Measurements from ENCODE around the gene KMT2B. TPM values are rescaled to one million over a fixed set of nuclear protein-coding genes. Genes with fewer than 3 reads are reported as not detected.

The KMT2B gene
- total RNA-seq, 4 donors from 2014 or later = 7.3 to 26.6 (median 15.1) TPM

DNA sequence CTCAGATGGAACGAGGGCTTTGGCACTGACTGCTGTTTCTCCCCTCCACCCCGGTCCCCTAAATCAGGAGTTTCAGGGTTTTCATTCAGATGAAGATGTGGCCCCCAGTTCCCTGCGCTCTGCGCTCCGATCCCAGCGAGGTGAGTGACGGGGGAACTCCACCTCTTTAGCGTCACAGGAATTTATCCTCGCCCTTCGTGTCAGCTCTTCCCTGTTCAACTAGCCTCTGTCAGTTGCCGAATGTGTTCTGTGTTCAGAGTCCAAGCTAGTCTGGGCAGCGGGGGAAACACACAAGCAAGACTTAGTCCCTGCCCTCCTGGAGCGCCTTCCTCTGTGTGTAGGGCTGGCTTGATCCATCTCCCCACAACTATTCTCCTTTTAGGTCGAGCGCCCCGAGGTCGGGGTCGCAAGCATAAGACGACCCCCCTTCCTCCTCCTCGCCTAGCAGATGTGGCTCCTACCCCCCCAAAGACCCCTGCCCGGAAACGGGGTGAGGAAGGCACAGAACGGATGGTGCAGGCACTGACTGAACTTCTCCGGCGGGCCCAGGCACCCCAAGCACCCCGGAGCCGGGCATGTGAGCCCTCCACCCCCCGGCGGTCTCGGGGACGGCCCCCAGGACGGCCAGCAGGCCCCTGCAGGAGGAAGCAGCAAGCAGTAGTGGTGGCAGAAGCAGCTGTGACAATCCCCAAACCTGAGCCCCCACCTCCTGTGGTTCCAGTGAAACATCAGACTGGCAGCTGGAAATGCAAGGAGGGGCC lies 1.8 kb downstream of the KMT2B start:
- TF ChIP-seq, protein P1, sequence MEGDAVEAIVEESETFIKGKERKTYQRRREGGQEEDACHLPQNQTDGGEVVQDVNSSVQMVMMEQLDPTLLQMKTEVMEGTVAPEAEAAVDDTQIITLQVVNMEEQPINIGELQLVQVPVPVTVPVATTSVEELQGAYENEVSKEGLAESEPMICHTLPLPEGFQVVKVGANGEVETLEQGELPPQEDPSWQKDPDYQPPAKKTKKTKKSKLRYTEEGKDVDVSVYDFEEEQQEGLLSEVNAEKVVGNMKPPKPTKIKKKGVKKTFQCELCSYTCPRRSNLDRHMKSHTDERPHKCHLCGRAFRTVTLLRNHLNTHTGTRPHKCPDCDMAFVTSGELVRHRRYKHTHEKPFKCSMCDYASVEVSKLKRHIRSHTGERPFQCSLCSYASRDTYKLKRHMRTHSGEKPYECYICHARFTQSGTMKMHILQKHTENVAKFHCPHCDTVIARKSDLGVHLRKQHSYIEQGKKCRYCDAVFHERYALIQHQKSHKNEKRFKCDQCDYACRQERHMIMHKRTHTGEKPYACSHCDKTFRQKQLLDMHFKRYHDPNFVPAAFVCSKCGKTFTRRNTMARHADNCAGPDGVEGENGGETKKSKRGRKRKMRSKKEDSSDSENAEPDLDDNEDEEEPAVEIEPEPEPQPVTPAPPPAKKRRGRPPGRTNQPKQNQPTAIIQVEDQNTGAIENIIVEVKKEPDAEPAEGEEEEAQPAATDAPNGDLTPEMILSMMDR (IDR thresholded peaks at IDR 0.05; ENCODE audit: low read depth) = no peak

DNA sequence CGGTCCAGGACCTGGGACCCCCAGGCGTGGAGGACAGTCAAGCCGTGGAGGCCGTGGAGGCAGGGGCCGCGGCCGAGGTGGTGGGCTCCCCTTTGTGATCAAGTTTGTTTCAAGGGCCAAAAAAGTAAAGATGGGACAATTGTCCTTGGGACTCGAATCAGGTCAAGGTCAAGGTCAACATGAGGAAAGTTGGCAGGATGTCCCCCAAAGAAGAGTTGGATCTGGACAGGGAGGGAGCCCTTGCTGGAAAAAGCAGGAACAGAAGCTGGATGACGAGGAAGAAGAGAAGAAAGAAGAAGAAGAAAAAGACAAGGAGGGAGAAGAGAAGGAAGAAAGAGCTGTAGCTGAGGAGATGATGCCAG lies 2.3 kb downstream of the KMT2B start:
- TF ChIP-seq, protein P1 (IDR thresholded peaks at IDR 0.05; ENCODE audit: low read depth) = no peak

DNA sequence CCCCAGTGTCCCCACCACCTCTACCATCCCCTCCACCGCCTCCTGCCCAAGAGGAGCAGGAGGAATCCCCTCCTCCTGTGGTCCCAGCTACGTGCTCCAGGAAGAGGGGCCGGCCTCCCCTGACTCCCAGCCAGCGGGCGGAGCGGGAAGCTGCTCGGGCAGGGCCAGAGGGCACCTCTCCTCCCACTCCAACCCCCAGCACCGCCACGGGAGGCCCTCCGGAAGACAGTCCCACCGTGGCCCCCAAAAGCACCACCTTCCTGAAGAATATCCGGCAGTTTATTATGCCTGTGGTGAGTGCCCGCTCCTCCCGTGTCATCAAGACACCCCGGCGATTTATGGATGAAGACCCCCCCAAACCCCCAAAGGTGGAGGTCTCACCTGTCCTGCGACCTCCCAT lies 2.8 kb downstream of the KMT2B start:
- TF ChIP-seq, protein P1 (IDR thresholded peaks at IDR 0.05; ENCODE audit: low read depth) = no peak

DNA sequence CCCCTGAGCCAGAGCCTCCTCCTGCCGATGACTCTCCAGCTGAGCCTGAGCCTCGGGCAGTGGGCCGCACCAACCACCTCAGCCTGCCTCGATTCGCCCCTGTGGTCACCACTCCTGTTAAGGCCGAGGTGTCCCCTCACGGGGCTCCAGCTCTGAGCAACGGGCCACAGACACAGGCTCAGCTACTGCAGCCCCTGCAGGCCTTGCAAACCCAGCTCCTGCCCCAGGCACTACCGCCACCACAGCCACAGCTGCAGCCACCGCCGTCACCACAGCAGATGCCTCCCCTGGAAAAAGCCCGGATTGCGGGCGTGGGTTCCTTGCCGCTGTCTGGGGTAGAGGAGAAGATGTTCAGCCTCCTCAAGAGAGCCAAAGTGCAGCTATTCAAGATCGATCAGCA lies 3.6 kb downstream of the KMT2B start:
- TF ChIP-seq, protein P1 (IDR thresholded peaks at IDR 0.05; ENCODE audit: low read depth) = no peak

DNA sequence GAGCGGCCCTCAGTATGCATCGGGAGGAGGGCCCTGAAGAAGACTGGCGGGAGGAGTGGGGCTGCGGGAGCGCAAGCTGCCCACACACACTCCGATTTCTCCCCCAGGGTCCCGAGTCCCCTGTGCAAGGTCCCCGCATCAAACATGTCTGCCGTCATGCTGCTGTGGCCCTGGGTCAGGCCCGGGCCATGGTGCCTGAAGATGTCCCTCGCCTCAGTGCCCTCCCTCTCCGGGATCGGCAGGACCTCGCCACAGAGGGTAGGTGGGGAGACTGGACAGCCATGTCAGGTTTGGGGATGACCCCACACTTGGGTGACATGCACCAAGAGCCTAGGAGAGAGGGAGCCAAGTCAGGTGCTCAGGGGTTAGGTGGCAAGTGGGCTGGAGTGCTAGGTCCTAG lies 4.7 kb downstream of the KMT2B start:
- TF ChIP-seq, protein P1 (IDR thresholded peaks at IDR 0.05; ENCODE audit: low read depth) = no peak

DNA sequence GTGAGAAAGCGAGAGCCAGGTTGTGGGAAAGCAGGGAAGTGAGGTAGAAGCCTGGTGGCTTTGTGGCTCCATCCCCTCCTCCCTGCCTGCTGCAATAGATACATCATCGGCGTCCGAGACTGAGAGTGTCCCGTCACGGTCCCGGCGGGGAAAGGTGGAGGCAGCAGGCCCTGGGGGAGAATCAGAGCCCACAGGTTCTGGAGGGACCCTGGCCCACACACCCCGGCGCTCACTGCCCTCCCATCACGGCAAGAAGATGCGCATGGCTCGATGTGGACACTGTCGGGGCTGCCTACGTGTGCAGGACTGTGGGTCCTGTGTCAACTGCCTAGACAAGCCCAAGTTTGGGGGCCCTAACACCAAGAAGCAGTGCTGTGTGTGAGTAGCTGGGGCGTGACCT lies 5.1 kb downstream of the KMT2B start:
- TF ChIP-seq, protein P1 (IDR thresholded peaks at IDR 0.05; ENCODE audit: low read depth) = no peak

DNA sequence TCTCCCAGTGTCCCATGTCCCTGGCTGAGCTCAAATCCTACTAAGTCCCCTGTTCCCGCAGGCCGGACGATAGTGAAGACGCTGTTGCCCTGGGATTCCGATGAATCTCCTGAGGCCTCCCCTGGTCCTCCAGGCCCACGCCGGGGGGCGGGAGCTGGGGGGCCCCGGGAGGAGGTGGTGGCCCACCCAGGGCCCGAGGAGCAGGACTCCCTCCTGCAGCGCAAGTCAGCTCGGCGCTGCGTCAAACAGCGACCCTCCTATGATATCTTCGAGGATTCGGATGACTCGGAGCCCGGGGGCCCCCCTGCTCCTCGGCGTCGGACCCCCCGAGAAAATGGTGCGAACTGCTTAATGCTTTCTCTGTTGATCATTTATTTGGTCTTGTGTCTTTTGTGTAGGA lies 5.9 kb downstream of the KMT2B start:
- TF ChIP-seq, protein P1 (IDR thresholded peaks at IDR 0.05; ENCODE audit: low read depth) = no peak

All from subcutaneous adipose tissue (tissue), 4 donors.